Endothelial cell of umbilical vein (primary cell): ENCODE results near the gene TXNDC8. TPM values are rescaled to one million over a fixed set of nuclear protein-coding genes. Genes with fewer than 3 reads are reported as not detected.

Experiments
- BruUV-seq: library from RNA; stranded (reverse); fragments of 400-500 nt; replicated peaks from 2 replicates; lab custom pipeline; 2021; lab: Mats Ljungman, UMichigan
- CTCF ChIA-PET: fragments of 300-600, 350-600 bp; sonication (Branson Sonifier 250); formaldehyde crosslinking; loops from one replicate; lab custom pipeline; 2021; ENCODE audit warnings: antibody characterized with exemption, inconsistent platforms; lab: Charles Lee
- POLR2A ChIA-PET: fragments of 300-600, 350-600 bp; sonication (Branson Sonifier 250); formaldehyde crosslinking; loops from one replicate; lab custom pipeline; 2021; ENCODE audit warnings: antibody characterized with exemption, inconsistent platforms; lab: Charles Lee
- DNase-seq: peaks from one replicate; pipeline ENCODE4 v3.0.0-alpha.2; 2011; ENCODE audit warnings: low read depth, low spot score
- FAIRE-seq: peaks from 2 replicates; lab custom pipeline; 2011; peaks lifted over from hg19 to GRCh38; lab: Jason Lieb, UNC
- H2AFZ ChIP-seq: 2 replicates; pipeline ENCODE4 v1.6.0; 2012; ENCODE audit warnings: low read depth, low read length, control low read depth, inconsistent platforms
- H3K27ac ChIP-seq: 2 replicates; pipeline ENCODE4 v1.5.1; 2011; ENCODE audit warnings: low read depth, mild to moderate bottlenecking, control low read depth, low read length, moderate library complexity; ENCODE audit not compliant: insufficient read depth
- H3K27me3 ChIP-seq, 2 experiments: 2 replicates each; pipeline versions ENCODE4 v1.6.0 to v1.6.1; 2011; ENCODE audit warnings: low read length in 2 of 2, mixed read lengths in 1 of 2; ENCODE audit not compliant: control insufficient read depth in 2 of 2, insufficient read depth in 2 of 2
- H3K36me3 ChIP-seq, 2 experiments: 2 replicates in 1 of 2; 3 replicates in 1 of 2; pipeline ENCODE4 v1.5.1; 2011; ENCODE audit warnings: low read length in 2 of 2, mild to moderate bottlenecking in 1 of 2, moderate library complexity in 1 of 2; ENCODE audit not compliant: control insufficient read depth in 2 of 2, insufficient read depth in 2 of 2; ENCODE audit errors: extremely low read depth in 1 of 2
- H3K4me1 ChIP-seq: 3 replicates; pipeline ENCODE4 v1.5.1; 2011; ENCODE audit warnings: mild to moderate bottlenecking, low read length; ENCODE audit not compliant: control insufficient read depth, insufficient read depth; ENCODE audit errors: extremely low read depth
- H3K4me2 ChIP-seq: 2 replicates; pipeline ENCODE4 v1.6.1; 2011; ENCODE audit warnings: low read length, control low read depth, mixed read lengths; ENCODE audit not compliant: insufficient read depth
- H3K4me3 ChIP-seq, 3 experiments: fragments of 200-600 bp in 1 of 3; sonication (generic), shearing (Covaris generic) in 1 of 3; replicated peaks in 1 of 3; 2 replicates each; pipeline ENCODE4 v1.5.1; 2011 to 2016; ENCODE audit warnings: control low read depth in 3 of 3, low read length in 3 of 3, mild to moderate bottlenecking in 2 of 3, inconsistent platforms in 1 of 3, low read depth in 1 of 3, moderate library complexity in 1 of 3; ENCODE audit not compliant: insufficient read depth in 1 of 3
- H3K79me2 ChIP-seq: 2 replicates; pipeline ENCODE4 v1.6.0; 2012; ENCODE audit warnings: low read length, inconsistent platforms; ENCODE audit not compliant: control insufficient read depth, insufficient read depth
- H3K9ac ChIP-seq: replicated peaks from 2 replicates; pipeline ENCODE3; 2011; ENCODE audit warnings: low read length, control low read depth; ENCODE audit not compliant: insufficient read depth; ENCODE audit errors: extremely low read depth
- H3K9me1 ChIP-seq: replicated peaks from 3 replicates; pipeline ENCODE4 v1.6.0; 2011; ENCODE audit warnings: mild to moderate bottlenecking, low read length; ENCODE audit not compliant: control insufficient read depth, insufficient read depth; ENCODE audit errors: extremely low read depth
- H3K9me3 ChIP-seq: replicated peaks from 2 replicates; pipeline ENCODE4 v1.5.1; 2012; ENCODE audit warnings: low read length, inconsistent platforms; ENCODE audit not compliant: control insufficient read depth, insufficient read depth
- H4K20me1 ChIP-seq: replicated peaks from 2 replicates; pipeline ENCODE3; 2011; ENCODE audit warnings: mild to moderate bottlenecking, low read length; ENCODE audit not compliant: control insufficient read depth, insufficient read depth; ENCODE audit errors: extremely low read depth
- CTCF ChIP-seq, 2 donors: IDR thresholded peaks; 1 replicate in 1 of 2; 2 replicates in 1 of 2; pipeline ENCODE4 v1.5.1; 2011; ENCODE audit warnings: low read length in 2 of 2, mild to moderate bottlenecking in 2 of 2, moderate library complexity in 2 of 2, control low read depth in 1 of 2, inconsistent platforms in 1 of 2, low read depth in 1 of 2; ENCODE audit not compliant: insufficient read depth in 1 of 2; ENCODE audit errors: extremely low read depth in 1 of 2
- EZH2 ChIP-seq: IDR thresholded peaks from 2 replicates; pipeline ENCODE4 v1.6.1; 2012; ENCODE audit warnings: borderline replicate concordance, low read depth, mild to moderate bottlenecking, moderate library complexity, low read length, inconsistent platforms; ENCODE audit not compliant: severe bottlenecking
- FOS ChIP-seq: IDR thresholded peaks from 2 replicates; pipeline ENCODE4 v1.6.1; 2011; ENCODE audit warnings: mild to moderate bottlenecking, low read length, moderate library complexity, borderline replicate concordance; ENCODE audit not compliant: insufficient read depth
- GATA2 ChIP-seq: IDR thresholded peaks from 2 replicates; pipeline ENCODE4 v1.7.0; 2011; ENCODE audit warnings: low read depth, mild to moderate bottlenecking, moderate library complexity, mixed read lengths, low read length; ENCODE audit not compliant: insufficient read length, insufficient read depth
- JUN ChIP-seq: IDR thresholded peaks from 2 replicates; pipeline ENCODE4 v1.6.1; 2011; ENCODE audit warnings: borderline replicate concordance, low read depth; ENCODE audit not compliant: insufficient read length, insufficient read depth
- MAX ChIP-seq: IDR thresholded peaks from 2 replicates; pipeline ENCODE4 v1.6.1; 2011; ENCODE audit not compliant: insufficient read depth, insufficient read length
- MYC ChIP-seq: IDR thresholded peaks from one replicate; pipeline ENCODE4 v1.6.1; 2011; ENCODE audit warnings: mild to moderate bottlenecking, low read depth, low read length
- POLR2A ChIP-seq: IDR thresholded peaks from 2 replicates; pipeline ENCODE4 v1.6.1; 2012; ENCODE audit warnings: low read depth, mild to moderate bottlenecking, control low read depth, low read length
- POLR2AphosphoS5 ChIP-seq: IDR thresholded peaks from 2 replicates; pipeline ENCODE4 v1.6.1; 2012; ENCODE audit warnings: low read depth, mild to moderate bottlenecking, control low read depth, low read length, moderate library complexity; ENCODE audit not compliant: insufficient read depth
- dilution Hi-C: fragments of 300-500 bp; cut with MboI; formaldehyde crosslinking; loops from one replicate; pipeline ENCODE4 v1.15.0; 2019; ENCODE audit warnings: low sequenced_read_pairs; ENCODE audit not compliant: extremely low pct_ligation_motif_present
- intact Hi-C: fragments of 100-400 bp; cut with micrococcal nuclease; formaldehyde crosslinking; loops from one replicate; pipeline ENCODE4 v1.10.0; 2022
- polyA plus RNA-seq, 4 experiments: library from polyadenylated mRNA; depleted of rRNA in 3 of 4; stranded (reverse) in 3 of 4; unstranded in 1 of 4; fragments of >200 nt; gene quantifications; 2 replicates each; pipeline versions ENCODE4 v1.2.1 to v1.2.3, GENCODE V29; 2011 to 2012; ENCODE audit warnings: missing spikeins in 1 of 4
- total RNA-seq: library from RNA; stranded (reverse); gene quantifications from 2 replicates; pipeline ENCODE4 v1.2.3, GENCODE V29; 2021

TXNDC8 gene
- total and polyA plus RNA-seq, 2 donors (not counting 3 experiments of a cell fraction or from before 2014, with no cell fraction given), result not detected

- CTCF ChIA-PET, result no interaction called here
- no peaks in the 10 kb centered on the region for H3K79me2 ChIP-seq
- FAIRE-seq (no peak), DNase-seq (no peak)
- dilution Hi-C loops, result no loop called here
- intact Hi-C loops, result no loop called here
- no peak overlapping the region for H3K4me2 ChIP-seq
- POLR2A ChIA-PET, result no interaction called here
- TF ChIP-seq MYC (no peak), POLR2A (no peak), MAX (no peak), GATA2 (no peak), CTCF (IDR thresholded peaks at IDR 0.05; ENCODE audit: extremely low read depth in 1 of 2, insufficient read depth in 1 of 2, low read depth in 1 of 2, low read length in 2 of 2) (no peak), FOS (no peak), JUN (no peak), EZH2 (no peak), POLR2AphosphoS5 (no peak)
- no peak overlapping the region for H3K9ac ChIP-seq
- no TSS peak for BruUV-seq
- no peaks in the 10 kb centered on the region for H3K36me3 ChIP-seq
- H4K20me1 ChIP-seq, result no peaks in the 10 kb centered on the region
- H3K9me1 ChIP-seq, result no peaks in the 10 kb centered on the region
- H3K27ac ChIP-seq, result no peak overlapping the region
- no peak overlapping the region for H3K4me3 ChIP-seq
- H3K4me1 ChIP-seq, result no peaks in the 10 kb centered on the region
- H3K27me3 ChIP-seq, result no peaks in the 10 kb centered on the region
- no peaks in the 10 kb centered on the region for H3K9me3 ChIP-seq
- H2AFZ ChIP-seq, result no peak overlapping the region
Measured at GRCh38 chr9:110309681-110310080, 28.0 kb downstream of the TXNDC8 start.
